Osteocyte (in vitro differentiated cells): ENCODE data around the gene LARGE1. TPM values are rescaled to one million over a fixed set of nuclear protein-coding genes. Genes with fewer than 3 reads are reported as not detected.

Experiments used
- DNase-seq: peaks from one replicate; pipeline ENCODE4 v3.0.0; 2021; ENCODE audit warnings: mixed read lengths; ENCODE audit not compliant: unreplicated experiment; ENCODE audit errors: extremely low spot score
- H3K27ac Mint-ChIP-seq: one replicate; pipeline ENCODE4 v1.8.0; 2021; ENCODE audit warnings: mild to moderate bottlenecking, mixed read lengths; ENCODE audit not compliant: unreplicated experiment
- H3K27me3 Mint-ChIP-seq: one replicate; pipeline ENCODE4 v1.8.0; 2021; ENCODE audit warnings: mixed read lengths; ENCODE audit not compliant: unreplicated experiment
- H3K36me3 Mint-ChIP-seq: one replicate; pipeline ENCODE4 v1.8.0; 2021; ENCODE audit warnings: mixed read lengths; ENCODE audit not compliant: unreplicated experiment
- H3K4me1 Mint-ChIP-seq: one replicate; pipeline ENCODE4 v1.8.0; 2021; ENCODE audit warnings: mixed read lengths; ENCODE audit not compliant: unreplicated experiment
- H3K4me3 Mint-ChIP-seq: one replicate; pipeline ENCODE4 v1.8.0; 2021; ENCODE audit warnings: mild to moderate bottlenecking, moderate library complexity, mixed read lengths; ENCODE audit not compliant: unreplicated experiment
- H3K9me3 Mint-ChIP-seq: one replicate; pipeline ENCODE4 v1.8.0; 2021; ENCODE audit warnings: mixed read lengths; ENCODE audit not compliant: unreplicated experiment
- CTCF ChIP-seq: fragments of 200-600 bp; sonication (generic); IDR thresholded peaks from 2 replicates; pipeline ENCODE4 v1.5.0; 2021; ENCODE audit warnings: antibody characterized with exemption, mild to moderate bottlenecking, moderate library complexity
- total RNA-seq: library from RNA; stranded (reverse); gene quantifications from 2 replicates; pipeline ENCODE4 v1.2.1, GENCODE V29; 2021

Gene LARGE1
- total RNA-seq, 1 donor from 2014 or later = 17.6 TPM

- Mint-ChIP-seq H3K27ac (no peak overlapping the region), H3K4me1 (peaks cover 3% of the 10 kb centered on the region), H3K4me3 (no peak overlapping the region), H3K36me3 (peaks cover 3% of the 10 kb centered on the region), H3K9me3 (peaks cover 4% of the 10 kb centered on the region), H3K27me3 (no peaks in the 10 kb centered on the region)
- no peak for TF ChIP-seq CTCF
- DNase-seq = no peak
These were observed 114.1 kb downstream of the LARGE1 start for GRCh38 chr22:33806191-33806590.

GRCh38 chr22:33803371-33804282 is 116.6 kb downstream of the LARGE1 start:
- Mint-ChIP-seq H3K9me3 (peaks cover 7% of the 10 kb centered on the region), H3K27ac (no peak overlapping the region), H3K27me3 (no peaks in the 10 kb centered on the region), H3K4me1 (peaks cover 3% of the 10 kb centered on the region), H3K36me3 (peaks cover 3% of the 10 kb centered on the region), H3K4me3 (no peak overlapping the region)
- DNase-seq = no peak
- TF ChIP-seq CTCF = no peak

GRCh38 chr22:33798401-33798800 is 121.9 kb downstream of the LARGE1 start:
- no peak overlapping the region for H3K27ac Mint-ChIP-seq
- H3K4me1 Mint-ChIP-seq = peaks cover 1% of the 10 kb centered on the region
- no peak overlapping the region for H3K4me3 Mint-ChIP-seq
- DNase-seq = no peak
- no peak for TF ChIP-seq CTCF
- peaks cover 3% of the 10 kb centered on the region for H3K36me3 Mint-ChIP-seq
- no peaks in the 10 kb centered on the region for H3K27me3 Mint-ChIP-seq
- peaks cover 7% of the 10 kb centered on the region for H3K9me3 Mint-ChIP-seq

- Mint-ChIP-seq H3K36me3 (peaks cover 2% of the 10 kb centered on the region), H3K27ac (no peak overlapping the region), H3K4me3 (no peak overlapping the region), H3K4me1 (no peaks in the 10 kb centered on the region), H3K9me3 (peaks cover 7% of the 10 kb centered on the region), H3K27me3 (no peaks in the 10 kb centered on the region)
- DNase-seq = no peak
- no peak for TF ChIP-seq CTCF
These were observed 123.8 kb downstream of the LARGE1 start for GRCh38 chr22:33796494-33796893.

GRCh38 chr22:33793475-33793874 is 126.8 kb downstream of the LARGE1 start:
- Mint-ChIP-seq H3K4me3 (no peak overlapping the region), H3K27ac (no peak overlapping the region), H3K27me3 (no peaks in the 10 kb centered on the region), H3K9me3 (peaks cover 3% of the 10 kb centered on the region), H3K36me3 (peaks cover under 1% of the 10 kb centered on the region), H3K4me1 (no peaks in the 10 kb centered on the region)
- no peak for TF ChIP-seq CTCF
- no peak for DNase-seq
